PC-3 (cell line): Measurements from ENCODE around the gene MAGEL2. TPM values are rescaled to one million over a fixed set of nuclear protein-coding genes. Genes with fewer than 3 reads are reported as not detected.
"Not testable (repeated sequence)": the region's sequence is repeated elsewhere in the genome, so short reads cannot be mapped to it uniquely, and the experiment has no call there.

ENCODE experiments used
- ATAC-seq: fragments of 200-7000 bp; cut with Tn5 transposase; 2 replicates; pipeline ENCODE4 v1.9.1; 2020; ENCODE audit warnings: mild to moderate bottlenecking, moderate library complexity
- BruUV-seq: library from RNA; stranded (reverse); fragments of 400-500 nt; replicated peaks from 2 replicates; lab custom pipeline; 2021; lab: Mats Ljungman, UMichigan
- CTCF ChIA-PET: fragments of 300-600 bp; sonication (Branson Sonifier 250); formaldehyde crosslinking; loops from one replicate; lab custom pipeline; 2022; ENCODE audit warnings: antibody characterized with exemption; lab: Charles Lee
- POLR2A ChIA-PET: fragments of 300-600 bp; sonication (Branson Sonifier 250); formaldehyde crosslinking; loops from one replicate; lab custom pipeline; 2022; ENCODE audit warnings: antibody characterized with exemption; ENCODE audit not compliant: unreplicated experiment; lab: Charles Lee
- DNase-seq: peaks from one replicate; pipeline ENCODE4 v3.0.0-alpha.2; 2015
- H2AFZ ChIP-seq: fragments of 300-600 bp; sonication (generic); 2 replicates; pipeline ENCODE4 v1.6.0; 2016; ENCODE audit warnings: antibody characterized with exemption, low read length
- H3F3A ChIP-seq: fragments of 300-600 bp; sonication (generic); one replicate; pipeline ENCODE4 v1.6.0; 2017; ENCODE audit warnings: antibody characterized with exemption, low read length, control low read depth, mild to moderate bottlenecking; ENCODE audit not compliant: unreplicated experiment
- H3K27ac ChIP-seq: fragments of 300-600 bp; sonication (generic); 2 replicates; pipeline ENCODE4 v1.5.1; 2016; ENCODE audit warnings: mild to moderate bottlenecking, low read length
- H3K27me3 ChIP-seq: fragments of 300-600 bp; sonication (generic); 2 replicates; pipeline ENCODE4 v1.6.1; 2016; ENCODE audit warnings: low read length, mixed read lengths
- H3K36me3 ChIP-seq: fragments of 300-600 bp; sonication (generic); 2 replicates; pipeline ENCODE4 v1.6.1; 2016; ENCODE audit warnings: low read depth, mixed run types, low read length, mixed read lengths
- H3K4me1 ChIP-seq: fragments of 300-600 bp; sonication (generic); 2 replicates; pipeline ENCODE4 v1.5.1; 2016; ENCODE audit warnings: low read length; ENCODE audit not compliant: insufficient read depth
- H3K4me2 ChIP-seq: fragments of 300-600 bp; sonication (generic); 2 replicates; pipeline ENCODE4 v1.6.0; 2016; ENCODE audit warnings: low read length
- H3K4me3 ChIP-seq: fragments of 300-600 bp; sonication (generic); 2 replicates; pipeline ENCODE4 v1.5.1; 2016; ENCODE audit warnings: mild to moderate bottlenecking, low read length, mixed read lengths
- H3K79me2 ChIP-seq: fragments of 300-600 bp; sonication (generic); 2 replicates; pipeline ENCODE4 v1.6.1; 2017; ENCODE audit warnings: low read length, mixed read lengths
- H3K9ac ChIP-seq: fragments of 300-600 bp; sonication (generic); 2 replicates; pipeline ENCODE4 v1.6.0; 2016; ENCODE audit warnings: mild to moderate bottlenecking, low read length
- H3K9me2 ChIP-seq: fragments of 300-600 bp; sonication (generic); replicated peaks from 2 replicates; pipeline ENCODE4 v1.6.1; 2016; ENCODE audit warnings: mixed run types, low read length, mixed read lengths
- H3K9me3 ChIP-seq: fragments of 300-600 bp; sonication (generic); 2 replicates; pipeline ENCODE4 v1.6.1; 2016; ENCODE audit warnings: low read length, mixed read lengths
- H4K20me1 ChIP-seq: fragments of 300-600 bp; sonication (generic); 2 replicates; pipeline ENCODE4 v1.6.1; 2016; ENCODE audit warnings: low read length, mixed read lengths
- EZH2 ChIP-seq: fragments of 300-600 bp; sonication (generic); IDR thresholded peaks from one replicate; pipeline ENCODE4 v1.6.1; 2017; ENCODE audit warnings: antibody characterized with exemption, mild to moderate bottlenecking, low read length; ENCODE audit not compliant: unreplicated experiment
- EZH2phosphoT487 ChIP-seq: fragments of 300-600 bp; sonication (generic); IDR thresholded peaks from 2 replicates; pipeline ENCODE4 v1.6.1; 2018; ENCODE audit warnings: mild to moderate bottlenecking, antibody characterized with exemption, low read length, borderline replicate concordance
- intact Hi-C: fragments of 100-400 bp; cut with micrococcal nuclease; formaldehyde crosslinking; loops from 2 replicates; pipeline ENCODE4 v1.9.0; 2023
- total RNA-seq: library from RNA; depleted of rRNA; stranded (reverse); fragments of >200 nt; gene quantifications from 2 replicates; pipeline ENCODE4 v1.2.3, GENCODE V29; 2014
- TF ChIP-seq, protein P1 (sequence below): fragments of 300-600 bp; sonication (generic); conservative IDR thresholded peaks from 2 replicates; pipeline ENCODE4 v1.5.1; 2017; ENCODE audit warnings: antibody characterized with exemption, low read depth, mild to moderate bottlenecking, low read length

The MAGEL2 gene
- total RNA-seq, 1 experiment from 2014 or later: not detected

DNA sequence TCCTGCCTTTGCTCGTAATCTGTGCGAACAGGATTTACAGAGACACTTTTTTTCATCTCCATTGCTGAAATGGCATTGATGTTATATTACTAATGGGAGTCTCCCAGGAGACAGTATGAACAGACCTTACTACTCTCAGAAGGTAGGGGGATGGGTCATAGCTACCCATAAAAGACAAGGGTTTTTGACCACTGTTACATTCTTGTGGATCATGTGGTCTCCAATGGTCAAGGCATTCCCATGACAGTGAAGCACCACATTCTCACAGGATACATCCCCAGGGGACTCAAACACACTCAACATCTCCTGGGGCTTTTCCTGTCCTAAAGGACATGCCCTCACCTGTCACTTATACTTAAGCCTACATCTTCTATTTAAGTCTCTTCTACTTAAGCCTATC is 41.4 kb downstream of the MAGEL2 start:
- Histone ChIP-seq H3F3A (no peaks in the 10 kb centered on the region), H3K36me3 (no peaks in the 10 kb centered on the region), H3K4me1 (no peaks in the 10 kb centered on the region), H3K4me2 (no peak overlapping the region), H3K27ac (no peak overlapping the region), H3K9me2 (no peaks in the 10 kb centered on the region), H3K79me2 (no peaks in the 10 kb centered on the region), H3K9me3 (no peaks in the 10 kb centered on the region), H3K9ac (no peak overlapping the region), H3K27me3 (no peaks in the 10 kb centered on the region), H4K20me1 (no peaks in the 10 kb centered on the region), H2AFZ (no peak overlapping the region), H3K4me3 (no peak overlapping the region)
- ATAC-seq: no peak
- no peak for DNase-seq
- no TSS peak for BruUV-seq
- ChIA-PET CTCF (no interaction called here), POLR2A (no interaction called here)
- TF ChIP-seq EZH2: no peak
- TF ChIP-seq, protein P1, sequence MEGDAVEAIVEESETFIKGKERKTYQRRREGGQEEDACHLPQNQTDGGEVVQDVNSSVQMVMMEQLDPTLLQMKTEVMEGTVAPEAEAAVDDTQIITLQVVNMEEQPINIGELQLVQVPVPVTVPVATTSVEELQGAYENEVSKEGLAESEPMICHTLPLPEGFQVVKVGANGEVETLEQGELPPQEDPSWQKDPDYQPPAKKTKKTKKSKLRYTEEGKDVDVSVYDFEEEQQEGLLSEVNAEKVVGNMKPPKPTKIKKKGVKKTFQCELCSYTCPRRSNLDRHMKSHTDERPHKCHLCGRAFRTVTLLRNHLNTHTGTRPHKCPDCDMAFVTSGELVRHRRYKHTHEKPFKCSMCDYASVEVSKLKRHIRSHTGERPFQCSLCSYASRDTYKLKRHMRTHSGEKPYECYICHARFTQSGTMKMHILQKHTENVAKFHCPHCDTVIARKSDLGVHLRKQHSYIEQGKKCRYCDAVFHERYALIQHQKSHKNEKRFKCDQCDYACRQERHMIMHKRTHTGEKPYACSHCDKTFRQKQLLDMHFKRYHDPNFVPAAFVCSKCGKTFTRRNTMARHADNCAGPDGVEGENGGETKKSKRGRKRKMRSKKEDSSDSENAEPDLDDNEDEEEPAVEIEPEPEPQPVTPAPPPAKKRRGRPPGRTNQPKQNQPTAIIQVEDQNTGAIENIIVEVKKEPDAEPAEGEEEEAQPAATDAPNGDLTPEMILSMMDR: no peak
- no peak for TF ChIP-seq EZH2phosphoT487
- intact Hi-C loops: no loop called here

DNA sequence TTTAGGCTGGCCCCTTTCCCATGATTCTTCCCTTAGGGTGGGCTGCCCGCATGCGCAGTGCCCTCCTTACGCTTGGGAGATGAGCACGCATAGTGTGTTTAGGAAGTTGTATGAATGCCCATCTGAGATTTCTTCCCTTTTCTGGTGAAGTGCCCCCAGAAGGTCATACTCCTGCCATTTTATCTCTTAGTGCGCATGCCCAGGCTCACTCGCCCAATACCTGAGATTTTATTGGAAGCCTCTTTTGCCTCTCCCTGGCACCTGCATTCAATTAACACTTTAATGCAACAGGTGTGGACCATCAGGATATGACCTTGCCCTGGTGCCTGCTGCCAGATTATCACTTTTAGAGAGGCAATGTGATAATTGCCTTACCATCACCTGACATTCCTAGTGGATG is 45.5 kb downstream of the MAGEL2 start:
- H3K9me3 ChIP-seq: no peaks in the 10 kb centered on the region
- TF ChIP-seq, protein P1: no peak
- TF ChIP-seq EZH2phosphoT487: no peak
- H3K27ac ChIP-seq: no peak overlapping the region
- no peaks in the 10 kb centered on the region for H3K36me3 ChIP-seq
- CTCF ChIA-PET: no interaction called here
- no peak overlapping the region for H2AFZ ChIP-seq
- BruUV-seq: no TSS peak
- H3K4me2 ChIP-seq: no peak overlapping the region
- intact Hi-C loops: no loop called here
- H3K79me2 ChIP-seq: no peaks in the 10 kb centered on the region
- no peaks in the 10 kb centered on the region for H3F3A ChIP-seq
- ATAC-seq (no peak), DNase-seq (no peak)
- no peak overlapping the region for H3K4me3 ChIP-seq
- no peaks in the 10 kb centered on the region for H3K9me2 ChIP-seq
- H4K20me1 ChIP-seq: no peaks in the 10 kb centered on the region
- no peak overlapping the region for H3K9ac ChIP-seq
- peaks cover 5% of the 10 kb centered on the region; the same call in 1 of the 2 replicates for H3K27me3 ChIP-seq
- POLR2A ChIA-PET: no interaction called here
- no peaks in the 10 kb centered on the region for H3K4me1 ChIP-seq

DNA sequence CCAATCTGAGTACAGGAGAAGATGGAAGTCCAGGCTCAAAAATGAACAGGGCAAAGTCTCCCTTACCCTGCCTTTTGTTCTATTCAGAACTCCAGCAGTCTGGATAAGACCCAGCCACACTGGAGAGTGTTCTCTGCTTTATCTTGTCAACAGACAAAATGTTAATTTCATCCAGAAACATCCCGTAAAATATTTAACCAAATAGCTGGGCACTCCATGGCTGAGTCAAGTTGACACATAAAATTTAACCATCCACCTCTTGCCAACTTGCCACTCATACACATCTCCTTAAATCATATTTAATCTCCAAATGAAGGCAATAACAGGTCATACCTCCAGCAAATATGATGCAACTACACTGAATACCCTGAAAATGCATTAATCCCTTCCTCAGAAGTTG is 48.6 kb downstream of the MAGEL2 start:
- Histone ChIP-seq H4K20me1 (no peaks in the 10 kb centered on the region), H3K79me2 (no peaks in the 10 kb centered on the region), H3K4me2 (no peak overlapping the region), H3F3A (no peaks in the 10 kb centered on the region), H3K27ac (no peak overlapping the region), H3K27me3 (peaks cover 5% of the 10 kb centered on the region; the same call in 1 of the 2 replicates), H3K4me1 (no peaks in the 10 kb centered on the region), H3K4me3 (no peak overlapping the region), H3K9me2 (no peaks in the 10 kb centered on the region), H2AFZ (no peak overlapping the region), H3K9me3 (no peaks in the 10 kb centered on the region), H3K9ac (no peak overlapping the region), H3K36me3 (no peaks in the 10 kb centered on the region)
- ATAC-seq (no peak), DNase-seq (no peak)
- no TSS peak for BruUV-seq
- no peak for TF ChIP-seq EZH2
- no peak for TF ChIP-seq EZH2phosphoT487
- TF ChIP-seq, protein P1: no peak
- ChIA-PET CTCF (no interaction called here), POLR2A (no interaction called here)
- intact Hi-C loops: no loop called here

DNA sequence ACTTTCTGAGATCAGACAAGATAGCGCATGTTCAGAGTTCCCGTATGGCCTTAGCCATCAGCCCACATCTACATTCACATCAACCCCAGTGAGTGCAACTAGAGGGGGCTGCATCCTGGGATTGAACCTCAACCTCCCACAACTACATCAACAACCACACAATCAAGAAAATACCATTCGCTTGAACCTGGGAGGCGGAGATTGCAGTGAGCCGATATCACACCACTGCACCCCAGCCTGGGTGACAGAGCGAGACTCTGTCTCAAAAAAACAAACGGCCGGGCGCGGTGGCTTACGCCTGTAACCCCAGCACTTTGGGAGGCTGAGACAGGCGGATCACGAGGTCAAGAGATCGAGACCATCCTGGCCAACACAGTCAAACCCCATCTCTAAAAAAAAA is 50.4 kb downstream of the MAGEL2 start:
- H3K4me1 ChIP-seq, H3K9me2 ChIP-seq, intact Hi-C loops, H3K9me3 ChIP-seq, H3K36me3 ChIP-seq, CTCF ChIA-PET, H3K79me2 ChIP-seq, H3K27ac ChIP-seq, H2AFZ ChIP-seq, H3K9ac ChIP-seq, DNase-seq, H4K20me1 ChIP-seq, H3K4me2 ChIP-seq, H3K4me3 ChIP-seq, POLR2A ChIA-PET, ATAC-seq, BruUV-seq, H3K27me3 ChIP-seq, H3F3A ChIP-seq: not testable (repeated sequence)
